Occipital lobe (tissue), 2 donors: ENCODE measurements around the gene FHOD3. TPM values are rescaled to one million over a fixed set of nuclear protein-coding genes. Genes with fewer than 3 reads are reported as not detected.

Experiments
- DNase-seq: peaks from one replicate; lab custom pipeline; 2025; lab: John Stamatoyannopoulos, UW
- total RNA-seq: library from RNA; depleted of rRNA; stranded (reverse); fragments of >200 nt; gene quantifications from one replicate; pipeline ENCODE4 v1.2.3, GENCODE V29; 2014

FHOD3 gene
- total RNA-seq, 1 donor from 2014 or later: 51.2 TPM

GRCh38 chr18:36403896-36404820 lies 106.6 kb downstream of the FHOD3 start:
- no peak for DNase-seq

- no peak for DNase-seq
Measured at GRCh38 chr18:36405611-36406010, 108.1 kb downstream of the FHOD3 start.

- DNase-seq: no peak
Measured at GRCh38 chr18:36406805-36407204, 109.3 kb downstream of the FHOD3 start.

GRCh38 chr18:36408606-36409005 lies 111.1 kb downstream of the FHOD3 start:
- DNase-seq: no peak

- no peak for DNase-seq
Measured at GRCh38 chr18:36409779-36410178, 112.3 kb downstream of the FHOD3 start.

GRCh38 chr18:36410346-36410745 lies 112.8 kb downstream of the FHOD3 start:
- DNase-seq: no peak

- DNase-seq: no peak
Measured at GRCh38 chr18:36411745-36412168, 114.2 kb downstream of the FHOD3 start.

GRCh38 chr18:36412778-36413177 lies 115.3 kb downstream of the FHOD3 start:
- no peak for DNase-seq

GRCh38 chr18:36415171-36415570 lies 117.7 kb downstream of the FHOD3 start:
- no peak for DNase-seq

GRCh38 chr18:36415625-36416024 lies 118.1 kb downstream of the FHOD3 start:
- DNase-seq: no peak

GRCh38 chr18:36419188-36419899 lies 121.8 kb downstream of the FHOD3 start:
- no peak for DNase-seq

GRCh38 chr18:36419900-36420531 lies 122.5 kb downstream of the FHOD3 start:
- no peak for DNase-seq

- DNase-seq: no peak
Measured at GRCh38 chr18:36420826-36421225, 123.3 kb downstream of the FHOD3 start.

- no peak for DNase-seq
Measured at GRCh38 chr18:36424741-36425142, 127.2 kb downstream of the FHOD3 start.

- DNase-seq: no peak
Measured at GRCh38 chr18:36427369-36427768, 129.9 kb downstream of the FHOD3 start.

GRCh38 chr18:36427831-36428230 lies 130.3 kb downstream of the FHOD3 start:
- no peak for DNase-seq

- no peak for DNase-seq
Measured at GRCh38 chr18:36428431-36429029, 131.0 kb downstream of the FHOD3 start.

GRCh38 chr18:36432880-36433555 lies 135.5 kb downstream of the FHOD3 start:
- DNase-seq: no peak

- no peak for DNase-seq
Measured at GRCh38 chr18:36436387-36436786, 138.9 kb downstream of the FHOD3 start.

GRCh38 chr18:36440614-36441013 lies 143.1 kb downstream of the FHOD3 start:
- no peak for DNase-seq
